GM23248 (cell line): ENCODE results near the gene TCF7L2. TPM values are rescaled to one million over a fixed set of nuclear protein-coding genes. Genes with fewer than 3 reads are reported as not detected.

Experiments
- DNase-seq: peaks from one replicate; pipeline ENCODE4 v3.0.0-alpha.2; 2015
- H2AFZ ChIP-seq: fragments of 200-600 bp; sonication (generic); 2 replicates; pipeline ENCODE4 v1.6.1; 2016; ENCODE audit warnings: antibody characterized with exemption
- H3F3A ChIP-seq: fragments of 200-600 bp; sonication (generic); 2 replicates; pipeline ENCODE4 v1.6.1; 2016; ENCODE audit warnings: mild to moderate bottlenecking, antibody characterized with exemption, mixed run types; ENCODE audit not compliant: insufficient read depth
- H3K27ac ChIP-seq: fragments of 200-600 bp; sonication (generic); 2 replicates; pipeline ENCODE4 v1.5.1; 2016; ENCODE audit warnings: mild to moderate bottlenecking
- H3K27me3 ChIP-seq: fragments of 200-600 bp; sonication (generic); replicated peaks from 2 replicates; pipeline ENCODE4 v1.6.1; 2016; ENCODE audit warnings: mild to moderate bottlenecking; ENCODE audit not compliant: insufficient read depth
- H3K36me3 ChIP-seq: fragments of 200-600 bp; sonication (generic); 2 replicates; pipeline ENCODE4 v1.6.1; 2016; ENCODE audit warnings: low read depth, mild to moderate bottlenecking
- H3K4me1 ChIP-seq: fragments of 200-600 bp; sonication (generic); 2 replicates; pipeline ENCODE4 v1.6.1; 2016; ENCODE audit warnings: mild to moderate bottlenecking; ENCODE audit not compliant: insufficient read depth
- H3K4me2 ChIP-seq: fragments of 200-600 bp; sonication (generic); one replicate; pipeline ENCODE4 v1.6.1; 2016; ENCODE audit warnings: mild to moderate bottlenecking; ENCODE audit not compliant: unreplicated experiment
- H3K4me3 ChIP-seq: fragments of 200-600 bp; sonication (generic); 2 replicates; pipeline ENCODE4 v1.5.1; 2016; ENCODE audit warnings: mild to moderate bottlenecking
- H3K79me2 ChIP-seq: fragments of 200-600 bp; sonication (generic); 2 replicates; pipeline ENCODE4 v1.6.1; 2016; ENCODE audit warnings: mild to moderate bottlenecking; ENCODE audit not compliant: insufficient read depth
- H3K9ac ChIP-seq: fragments of 200-600 bp; sonication (generic); 2 replicates; pipeline ENCODE4 v1.6.1; 2016; ENCODE audit warnings: mild to moderate bottlenecking
- H3K9me2 ChIP-seq: fragments of 200-600 bp; sonication (generic); 2 replicates; pipeline ENCODE4 v1.6.1; 2016; ENCODE audit warnings: mixed run types, mild to moderate bottlenecking, moderate library complexity; ENCODE audit not compliant: insufficient read depth
- H3K9me3 ChIP-seq: fragments of 200-600 bp; sonication (generic); one replicate; pipeline ENCODE4 v1.6.1; 2017; ENCODE audit warnings: low read depth
- H4K20me1 ChIP-seq: fragments of 200-600 bp; sonication (generic); 2 replicates; pipeline ENCODE4 v1.6.0; 2016; ENCODE audit not compliant: insufficient read depth
- EZH2 ChIP-seq: fragments of 200-600 bp; sonication (generic); IDR thresholded peaks from 2 replicates; pipeline ENCODE4 v1.6.1; 2018; ENCODE audit warnings: antibody characterized with exemption, mild to moderate bottlenecking; ENCODE audit not compliant: insufficient read depth, poor library complexity, severe bottlenecking
- EZH2phosphoT487 ChIP-seq: fragments of 200-600 bp; sonication (generic); IDR thresholded peaks from 2 replicates; pipeline ENCODE4 v1.6.1; 2018; ENCODE audit warnings: antibody characterized with exemption, moderate library complexity, mild to moderate bottlenecking, low read depth; ENCODE audit not compliant: insufficient read depth
- WGBS, 2 experiments: methylation state at CpG; one replicate each; pipeline ENCODE4 v1.1.6; 2015 to 2017; ENCODE audit warnings: low lambda C conversion rate in 2 of 2, low coverage in 1 of 2; ENCODE audit errors: missing lambda C conversion rate in 2 of 2; 5-methylcytosine and 5-hydroxymethylcytosine counted together
- in situ Hi-C: fragments of 300-500 bp; cut with MboI; formaldehyde crosslinking; loops from 2 replicates; pipeline ENCODE4 v1.15.0; 2020
- polyA plus RNA-seq: library from polyadenylated mRNA; unstranded; fragments of >200 nt; fragmentation: Nextera tagmentation; extraction: Ambion mirVana; gene quantifications from 2 replicates; pipeline ENCODE4 v1.2.1, GENCODE V29; 2016
- total RNA-seq: library from RNA; depleted of rRNA; stranded (reverse); fragments of >200 nt; shearing (Covaris generic); gene quantifications from 2 replicates; pipeline ENCODE4 v1.2.3, GENCODE V29; 2014

TCF7L2 gene
- total and polyA plus RNA-seq, 2 experiments from 2014 or later: 6.2 to 19.3 TPM

- Histone ChIP-seq H3K9me3 (no peaks in the 10 kb centered on the region), H3F3A (no peaks in the 10 kb centered on the region), H3K9ac (no peak overlapping the region), H3K27me3 (no peaks in the 10 kb centered on the region), H3K4me2 (no peak overlapping the region), H3K4me3 (no peak overlapping the region), H2AFZ (no peak overlapping the region), H4K20me1 (no peaks in the 10 kb centered on the region), H3K4me1 (no peaks in the 10 kb centered on the region), H3K36me3 (no peaks in the 10 kb centered on the region), H3K27ac (no peak overlapping the region), H3K79me2 (no peaks in the 10 kb centered on the region), H3K9me2 (no peaks in the 10 kb centered on the region)
- 47 to 49% methylated on average over 10 of the region's 10 CpGs for WGBS, 2 experiments
- in situ Hi-C loops: no loop called here
- TF ChIP-seq EZH2phosphoT487 (no peak), EZH2 (no peak)
- DNase-seq: no peak
These were observed 237.2 kb downstream of the TCF7L2 start for GRCh38 chr10:113187063-113187777.

- Histone ChIP-seq H3K4me2 (no peak overlapping the region), H3K36me3 (no peaks in the 10 kb centered on the region), H3K27ac (peak overlapping the region; percentile 17; the same call in 1 of the 2 replicates), H3K9ac (no peak overlapping the region), H3K4me3 (no peak overlapping the region), H3F3A (no peaks in the 10 kb centered on the region), H3K27me3 (no peaks in the 10 kb centered on the region), H3K9me2 (no peaks in the 10 kb centered on the region), H3K79me2 (no peaks in the 10 kb centered on the region), H3K9me3 (no peaks in the 10 kb centered on the region), H4K20me1 (no peaks in the 10 kb centered on the region), H3K4me1 (0 out of 2 replicates have a peak, but pooled peaks cover 11% of the 10 kb centered on the region), H2AFZ (peak overlapping the region; percentile 29; the same call in 1 of the 2 replicates)
- peak; percentile 72 for DNase-seq
- in situ Hi-C loops: no loop called here
- no peak for TF ChIP-seq EZH2
- TF ChIP-seq EZH2phosphoT487: no peak
- WGBS, 2 experiments: 43 to 46% methylated on average over 1 of the region's 1 CpG
These were observed 249.4 kb downstream of the TCF7L2 start for GRCh38 chr10:113199459-113199858.

GRCh38 chr10:113202011-113202410 is 252.0 kb downstream of the TCF7L2 start:
- no peaks in the 10 kb centered on the region for H4K20me1 ChIP-seq
- TF ChIP-seq EZH2phosphoT487 (no peak), EZH2 (no peak)
- DNase-seq: no peak
- H3K4me1 ChIP-seq: 0 out of 2 replicates have a peak, but pooled peaks cover 11% of the 10 kb centered on the region
- H3K79me2 ChIP-seq: no peaks in the 10 kb centered on the region
- no peak overlapping the region for H3K27ac ChIP-seq
- no peak overlapping the region for H3K4me2 ChIP-seq
- no peak overlapping the region for H2AFZ ChIP-seq
- in situ Hi-C loops: no loop called here
- H3F3A ChIP-seq: no peaks in the 10 kb centered on the region
- WGBS, 2 experiments: 93 to 95% methylated on average over 3 to 4 of the region's 4 CpGs
- H3K9ac ChIP-seq: no peak overlapping the region
- H3K4me3 ChIP-seq: no peak overlapping the region
- H3K9me3 ChIP-seq: peaks cover 3% of the 10 kb centered on the region
- no peaks in the 10 kb centered on the region for H3K27me3 ChIP-seq
- no peaks in the 10 kb centered on the region for H3K9me2 ChIP-seq
- H3K36me3 ChIP-seq: no peaks in the 10 kb centered on the region

GRCh38 chr10:113207924-113208323 is 257.9 kb downstream of the TCF7L2 start:
- 80 to 90% methylated on average over 1 of the region's 1 CpG for WGBS, 2 experiments
- Histone ChIP-seq H3K27me3 (no peaks in the 10 kb centered on the region), H4K20me1 (no peaks in the 10 kb centered on the region), H2AFZ (no peak overlapping the region), H3K4me3 (no peak overlapping the region), H3K4me1 (no peaks in the 10 kb centered on the region), H3K9ac (no peak overlapping the region), H3K27ac (no peak overlapping the region), H3K9me3 (peaks cover 3% of the 10 kb centered on the region), H3F3A (no peaks in the 10 kb centered on the region), H3K36me3 (no peaks in the 10 kb centered on the region), H3K9me2 (no peaks in the 10 kb centered on the region), H3K4me2 (no peak overlapping the region), H3K79me2 (no peaks in the 10 kb centered on the region)
- TF ChIP-seq EZH2phosphoT487 (no peak), EZH2 (no peak)
- in situ Hi-C loops: no loop called here
- DNase-seq: no peak
